Psoas muscle (tissue), 8 donors: Measurements from ENCODE around the gene CAPN9. TPM values are rescaled to one million over a fixed set of nuclear protein-coding genes. Genes with fewer than 3 reads are reported as not detected.

ENCODE experiments used
- ATAC-seq, 4 donors: fragments of 200-7000 bp; cut with Tn5 transposase; one replicate each; pipeline ENCODE4 v1.9.1; 2020; ENCODE audit warnings: moderate library complexity in 3 of 4, mild to moderate bottlenecking in 2 of 4
- DNase-seq, 2 donors: peaks; one replicate each; pipeline ENCODE4 v3.0.0-alpha.2; 2020
- H3K27ac ChIP-seq: fragments of 200-600 bp; one replicate; pipeline ENCODE4 v1.8.0; 2022
- H3K27me3 ChIP-seq, 3 donors: fragments of 200-600 bp in 1 of 3; one replicate each; pipeline versions ENCODE4 v1.6.1 to v1.8.0; 2013 to 2022; ENCODE audit warnings: low read length in 2 of 3, mild to moderate bottlenecking in 2 of 3, moderate library complexity in 1 of 3; ENCODE audit not compliant: insufficient read depth in 3 of 3
- H3K36me3 ChIP-seq, 2 donors: fragments of 200-600 bp in 1 of 2; one replicate each; pipeline versions ENCODE4 v1.6.1 to v1.8.0; 2013 to 2022; ENCODE audit warnings: low read depth in 1 of 2, mild to moderate bottlenecking in 1 of 2, moderate library complexity in 1 of 2; ENCODE audit not compliant: insufficient read depth in 1 of 2
- H3K4me1 ChIP-seq: fragments of 200-600 bp; one replicate; pipeline ENCODE4 v1.8.0; 2022
- H3K4me3 ChIP-seq: fragments of 200-600 bp; one replicate; pipeline ENCODE4 v1.8.0; 2022; ENCODE audit warnings: mild to moderate bottlenecking
- H3K9me3 ChIP-seq: fragments of 200-600 bp; one replicate; pipeline ENCODE4 v1.8.0; 2022
- WGBS, 3 donors: extraction: QIAGEN DNeasy Blood & Tissue Kit; methylation state at CpG; one replicate each; pipeline versions ENCODE4 v1.1.6 to v1.1.7; 2013; 5-methylcytosine and 5-hydroxymethylcytosine counted together
- intact Hi-C, 2 donors: fragments of 100-400 bp; cut with DNase I; formaldehyde crosslinking; loops; one replicate each; pipeline versions ENCODE4 v1.11.0 to v1.14.2; 2022
- polyA plus RNA-seq, 3 donors: library from polyadenylated mRNA; stranded (reverse); fragments of 200-250 nt; gene quantifications; one replicate each; pipeline ENCODE4 v1.2.3, GENCODE V29; 2013
- total RNA-seq, 4 donors: library from RNA; stranded (reverse); fragmentation: NEBNext Ultra II Directional in 2 of 4; extraction: Animal tissue kit (Norgen Biotek cat#: 25700) in 2 of 4; gene quantifications; one replicate each; pipeline versions ENCODE4 v1.2.1 to v1.2.4, GENCODE V29; 2021 to 2023
- TF ChIP-seq, protein P1 (sequence below): fragments of 200-600 bp; IDR thresholded peaks from one replicate; pipeline ENCODE4 v1.8.0; 2022; ENCODE audit warnings: antibody characterized with exemption
- donor health status: healthy with polysubstance abuse.
- donor health status: DM: no; HTN: no; CAD: no; lungs with moderate emphysema.
- donor health status: Bipolar disorder and iron deficiency.
- donor health status: healthy.
- donor health status: DM: yes; HTN: yes; CAD: no.
- donor health status: DM: no; HTN: no; CAD: no.
- donor health status: DM: no; HTN: no; CAD: no.
- donor health status: DM: yes; HTN: yes; CAD: no.

CAPN9 gene
- total and polyA plus RNA-seq, 7 donors: 0.03 TPM; not detected in 6

DNA sequence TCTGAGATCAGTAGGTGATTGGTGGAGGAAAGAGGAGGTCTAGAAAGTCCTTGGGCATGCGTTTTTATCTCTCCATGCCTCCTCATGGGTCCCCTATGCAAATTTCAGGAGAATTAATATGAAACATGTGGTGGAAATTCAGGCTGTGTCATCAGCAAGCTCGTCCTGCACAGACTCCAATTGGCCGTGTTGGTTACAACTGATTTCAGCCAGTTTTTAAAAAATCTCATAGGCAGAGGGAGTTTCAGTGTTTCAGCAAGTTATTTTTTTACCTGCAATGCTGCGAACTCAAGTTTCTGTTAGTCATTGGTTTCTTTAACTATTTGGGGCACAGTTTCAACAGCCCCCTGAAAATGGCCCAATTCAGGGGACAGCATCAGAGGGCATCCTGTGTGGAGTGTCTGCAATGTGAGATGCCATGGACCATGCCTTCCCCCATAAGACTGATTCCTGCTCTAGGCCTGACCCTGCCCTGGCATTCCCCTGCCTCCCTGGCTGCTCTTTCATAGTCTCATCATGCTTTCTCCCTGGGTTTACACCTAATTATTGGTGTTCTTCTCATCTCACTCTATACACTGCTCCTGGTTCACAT is 61.2 kb downstream of the CAPN9 start:
- WGBS, 3 donors: 58 to 69% (median 59%) methylated on average over 4 of the region's 4 CpGs
- H3K27ac ChIP-seq: peak overlapping the region; percentile 65
- no peaks in the 10 kb centered on the region for H3K27me3 ChIP-seq
- TF ChIP-seq, protein P1, sequence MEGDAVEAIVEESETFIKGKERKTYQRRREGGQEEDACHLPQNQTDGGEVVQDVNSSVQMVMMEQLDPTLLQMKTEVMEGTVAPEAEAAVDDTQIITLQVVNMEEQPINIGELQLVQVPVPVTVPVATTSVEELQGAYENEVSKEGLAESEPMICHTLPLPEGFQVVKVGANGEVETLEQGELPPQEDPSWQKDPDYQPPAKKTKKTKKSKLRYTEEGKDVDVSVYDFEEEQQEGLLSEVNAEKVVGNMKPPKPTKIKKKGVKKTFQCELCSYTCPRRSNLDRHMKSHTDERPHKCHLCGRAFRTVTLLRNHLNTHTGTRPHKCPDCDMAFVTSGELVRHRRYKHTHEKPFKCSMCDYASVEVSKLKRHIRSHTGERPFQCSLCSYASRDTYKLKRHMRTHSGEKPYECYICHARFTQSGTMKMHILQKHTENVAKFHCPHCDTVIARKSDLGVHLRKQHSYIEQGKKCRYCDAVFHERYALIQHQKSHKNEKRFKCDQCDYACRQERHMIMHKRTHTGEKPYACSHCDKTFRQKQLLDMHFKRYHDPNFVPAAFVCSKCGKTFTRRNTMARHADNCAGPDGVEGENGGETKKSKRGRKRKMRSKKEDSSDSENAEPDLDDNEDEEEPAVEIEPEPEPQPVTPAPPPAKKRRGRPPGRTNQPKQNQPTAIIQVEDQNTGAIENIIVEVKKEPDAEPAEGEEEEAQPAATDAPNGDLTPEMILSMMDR: no peak
- ATAC-seq (no peak), DNase-seq (no peak)
- intact Hi-C loops: loop anchor here in 1 of 2 donors (5.0 kb wide), 1 partner anchor 59 kb away; the partner anchor contains the start of gene C1orf198
- peaks cover 13% of the 10 kb centered on the region for H3K9me3 ChIP-seq
- H3K4me1 ChIP-seq: no peaks in the 10 kb centered on the region
- H3K36me3 ChIP-seq: no peaks in the 10 kb centered on the region
- H3K4me3 ChIP-seq: no peak overlapping the region

DNA sequence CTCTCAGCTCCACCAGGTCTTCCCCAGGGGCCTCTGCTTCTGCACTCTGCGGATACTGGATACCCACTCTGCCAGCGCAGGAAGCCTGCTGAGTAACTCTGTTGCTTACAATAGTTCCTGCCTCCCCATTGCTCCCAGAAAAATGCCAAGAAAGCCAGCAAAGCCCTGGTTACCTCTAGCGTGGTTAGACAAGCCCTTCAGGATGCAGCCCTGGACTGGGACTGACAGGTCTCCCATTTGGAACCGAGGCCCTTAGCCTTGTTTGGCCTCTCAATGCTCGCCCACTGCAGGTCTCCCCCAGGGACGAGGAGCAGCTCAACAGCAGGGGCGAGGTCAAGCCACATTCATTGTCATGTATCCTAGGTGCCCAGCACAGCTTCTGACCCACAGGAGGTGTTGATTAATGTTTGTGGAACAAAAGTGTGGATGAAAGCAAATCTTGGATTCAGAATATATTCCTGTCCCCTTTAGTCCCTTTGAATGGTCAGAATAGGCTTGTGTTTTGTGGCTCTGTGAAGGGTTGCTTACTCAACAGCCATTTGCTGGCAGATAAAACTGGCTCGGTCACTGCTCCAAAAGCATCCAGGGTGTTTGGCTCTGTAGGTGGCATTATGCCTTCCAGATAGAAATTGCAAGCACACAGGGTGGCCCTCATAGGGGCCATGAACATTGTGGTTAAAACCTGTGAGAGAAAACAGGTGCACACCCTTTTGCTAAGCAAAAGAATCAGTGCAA is 62.2 kb downstream of the CAPN9 start:
- Histone ChIP-seq H3K27me3 (no peaks in the 10 kb centered on the region), H3K36me3 (no peaks in the 10 kb centered on the region), H3K4me1 (no peaks in the 10 kb centered on the region), H3K27ac (no peak overlapping the region), H3K4me3 (no peak overlapping the region), H3K9me3 (peaks cover 13% of the 10 kb centered on the region)
- peak in 3 of 4 donors; percentile 34 to 56 (median 43) for ATAC-seq
- WGBS, 3 donors: 60 to 70% (median 66%) methylated on average over 8 of the region's 8 CpGs
- intact Hi-C loops: loop anchor here in 1 of 2 donors (5.0 kb wide), 1 partner anchor 58 kb away; the partner anchor contains the start of gene C1orf198
- no peak for DNase-seq
- TF ChIP-seq, protein P1: no peak

DNA sequence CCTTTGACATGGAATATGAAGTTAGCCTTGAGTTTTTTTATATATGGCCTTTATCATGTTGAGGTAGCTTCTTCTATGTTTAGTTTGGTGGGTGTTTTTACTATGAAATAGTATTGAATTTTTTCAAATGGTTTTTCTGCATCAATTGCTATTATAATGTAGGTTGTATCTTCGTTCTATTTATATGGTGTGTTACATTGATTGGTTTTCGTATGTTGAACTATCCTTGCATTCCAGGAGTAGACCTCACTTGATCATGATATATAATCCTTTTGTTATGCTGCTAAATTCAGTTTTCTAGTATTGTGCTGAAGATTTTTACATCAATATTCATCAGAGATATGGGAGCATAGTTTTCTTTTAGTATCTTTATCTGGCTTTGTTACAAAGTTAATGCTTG is 65.4 kb downstream of the CAPN9 start:
- intact Hi-C loops: no loop called here
- DNase-seq (no peak), ATAC-seq (no peak)

DNA sequence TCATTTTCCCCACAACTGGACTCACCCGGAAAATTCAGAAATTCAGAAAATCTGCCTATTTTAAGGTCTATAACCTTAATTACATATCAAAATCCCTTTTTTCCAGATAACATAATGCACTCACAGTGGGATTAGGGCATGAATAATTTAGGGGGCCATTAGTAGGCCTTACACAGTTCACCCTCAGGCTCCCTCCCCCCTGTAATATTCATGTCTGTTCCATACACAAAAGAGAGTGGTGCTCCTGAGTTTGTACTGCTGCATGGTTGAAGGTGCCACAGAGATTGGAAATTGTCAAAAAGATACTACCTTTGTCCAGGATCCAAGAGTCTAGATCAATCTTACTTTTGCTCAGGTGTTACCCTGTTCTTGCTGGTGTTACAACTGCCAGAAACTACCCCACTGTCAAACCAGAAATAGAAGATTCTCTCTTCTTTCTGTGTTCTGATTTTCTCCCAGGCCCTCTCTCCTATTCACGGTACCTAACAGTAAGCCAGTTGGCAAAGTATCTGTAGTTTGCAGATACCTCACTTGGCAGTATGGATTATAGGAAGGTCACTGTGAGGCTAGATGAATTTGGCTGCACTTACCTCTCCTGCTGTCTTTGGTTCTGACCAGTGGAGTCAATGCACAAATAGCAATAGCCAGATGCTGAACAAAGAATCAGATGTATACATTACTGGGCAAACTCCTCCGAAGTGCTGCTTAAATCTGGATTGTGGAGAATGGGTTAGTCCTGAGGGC is 67.9 kb downstream of the CAPN9 start:
- Histone ChIP-seq H3K9me3 (peaks cover 13% of the 10 kb centered on the region), H3K4me3 (no peak overlapping the region), H3K27me3 (no peaks in the 10 kb centered on the region), H3K4me1 (no peaks in the 10 kb centered on the region), H3K27ac (no peak overlapping the region), H3K36me3 (no peaks in the 10 kb centered on the region)
- peak in 2 of 4 donors; percentile 45 for ATAC-seq
- no peak for DNase-seq
- TF ChIP-seq, protein P1: no peak
- intact Hi-C loops: no loop called here
- 49 to 58% (median 57%) methylated on average over 3 of the region's 3 CpGs for WGBS, 3 donors

More for the DNA sequence above, 65.4 kb downstream of the CAPN9 start:
- Histone ChIP-seq H3K36me3 (no peaks in the 10 kb centered on the region), H3K27ac (no peak overlapping the region), H3K9me3 (peaks cover 13% of the 10 kb centered on the region), H3K27me3 (no peaks in the 10 kb centered on the region), H3K4me1 (no peaks in the 10 kb centered on the region), H3K4me3 (no peak overlapping the region)
- TF ChIP-seq, protein P1: no peak
- WGBS, 3 donors: 94 to 98% (median 94%) methylated on average over 2 of the region's 2 CpGs
